NOMO-1 treated with dmso at 0.1 percent for 144 hours (cell line): ENCODE measurements around the gene SMIM36.
"Not testable (repeated sequence)": the region's sequence is repeated elsewhere in the genome, so short reads cannot be mapped to it uniquely, and the experiment has no call there.

Experiments
- DNase-seq: peaks from one replicate; lab custom pipeline; 2025; ENCODE audit not compliant: unreplicated experiment; lab: John Stamatoyannopoulos, UW

SMIM36 gene

GRCh38 chr17:55436224-55437158 lies 74.8 kb downstream of the SMIM36 start:
- DNase-seq = no peak

DNA sequence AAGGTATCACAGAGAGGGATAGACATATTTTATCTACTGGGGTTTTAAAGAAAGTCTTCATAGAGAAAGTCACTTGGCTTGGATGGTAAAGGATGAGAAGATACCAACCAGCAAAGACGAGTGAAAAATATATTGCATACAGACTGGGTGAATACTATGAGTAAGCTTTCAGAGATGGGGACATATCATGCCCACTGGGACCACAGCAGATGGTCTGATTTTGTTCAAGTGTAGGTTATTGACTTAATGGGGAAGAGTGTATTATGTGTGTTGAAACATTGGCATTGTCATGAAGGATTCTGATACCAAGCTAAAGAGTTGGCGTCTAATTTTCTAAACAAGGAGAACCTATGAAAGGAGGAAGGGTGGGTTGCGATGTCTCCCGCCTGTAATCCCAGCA lies 75.8 kb downstream of the SMIM36 start:
- DNase-seq = no peak

- no peak for DNase-seq
Measured at GRCh38 chr17:55434721-55435120, 76.5 kb downstream of the SMIM36 start.

- DNase-seq = peak; percentile 46
Measured at GRCh38 chr17:55433629-55434422, 77.4 kb downstream of the SMIM36 start.

GRCh38 chr17:55433029-55433628 lies 78.1 kb downstream of the SMIM36 start:
- no peak for DNase-seq

GRCh38 chr17:55432358-55433028 lies 78.8 kb downstream of the SMIM36 start:
- DNase-seq = peak; percentile 20

GRCh38 chr17:55431914-55432313 lies 79.3 kb downstream of the SMIM36 start:
- DNase-seq = not testable (repeated sequence)

DNA sequence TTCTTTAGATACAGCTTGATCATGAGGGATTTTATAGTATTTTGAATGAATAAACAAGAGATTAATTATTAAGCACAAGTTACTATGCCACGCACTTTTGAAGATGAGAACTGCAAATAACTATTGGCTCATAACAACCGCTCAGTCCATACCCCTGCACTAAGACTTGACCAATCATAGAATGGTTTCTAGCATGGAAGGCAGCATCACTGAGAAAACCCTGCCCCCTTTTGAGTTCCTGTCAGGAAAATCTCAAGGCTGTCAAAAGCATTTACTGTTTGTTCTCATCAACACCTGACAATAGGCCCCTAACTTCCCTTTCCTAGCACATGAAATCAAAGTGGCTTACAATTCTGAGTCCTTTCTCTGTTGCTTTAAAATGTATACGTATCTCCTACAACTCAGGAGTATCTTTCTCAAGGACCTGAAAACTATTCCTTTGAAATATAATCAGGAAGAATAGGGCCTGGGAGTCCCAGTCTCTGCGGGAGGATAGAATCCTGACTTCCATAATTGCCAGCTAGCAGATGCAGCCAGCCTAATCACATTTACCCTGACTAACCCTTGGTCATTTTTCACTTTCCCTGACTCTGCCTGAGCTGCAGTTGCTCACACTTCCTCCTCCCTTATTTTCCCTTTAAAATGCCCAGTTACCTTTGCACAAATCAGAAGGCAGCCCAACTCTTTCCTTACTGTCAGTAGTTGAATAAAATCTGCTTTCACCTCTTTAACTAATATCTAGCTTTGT lies 80.5 kb downstream of the SMIM36 start:
- no peak for DNase-seq

- DNase-seq = no peak
Measured at GRCh38 chr17:55427587-55427882, 83.7 kb downstream of the SMIM36 start.

GRCh38 chr17:55426851-55427586 lies 84.2 kb downstream of the SMIM36 start:
- no peak for DNase-seq

- no peak for DNase-seq
Measured at GRCh38 chr17:55424893-55425540, 86.2 kb downstream of the SMIM36 start.

- DNase-seq = no peak
Measured at GRCh38 chr17:55423535-55423934, 87.7 kb downstream of the SMIM36 start.

GRCh38 chr17:55422828-55423164 lies 88.5 kb downstream of the SMIM36 start:
- not testable (repeated sequence) for DNase-seq

GRCh38 chr17:55421179-55421934 lies 89.9 kb downstream of the SMIM36 start, which contains the start of gene MMD:
Gene MMD (minus strand): TSS chr17:55421835. CDS start chr17:55421695, 140 bp downstream.
- no peak for DNase-seq

GRCh38 chr17:55420776-55421178 lies 90.5 kb downstream of the SMIM36 start:
- DNase-seq = no peak

DNA sequence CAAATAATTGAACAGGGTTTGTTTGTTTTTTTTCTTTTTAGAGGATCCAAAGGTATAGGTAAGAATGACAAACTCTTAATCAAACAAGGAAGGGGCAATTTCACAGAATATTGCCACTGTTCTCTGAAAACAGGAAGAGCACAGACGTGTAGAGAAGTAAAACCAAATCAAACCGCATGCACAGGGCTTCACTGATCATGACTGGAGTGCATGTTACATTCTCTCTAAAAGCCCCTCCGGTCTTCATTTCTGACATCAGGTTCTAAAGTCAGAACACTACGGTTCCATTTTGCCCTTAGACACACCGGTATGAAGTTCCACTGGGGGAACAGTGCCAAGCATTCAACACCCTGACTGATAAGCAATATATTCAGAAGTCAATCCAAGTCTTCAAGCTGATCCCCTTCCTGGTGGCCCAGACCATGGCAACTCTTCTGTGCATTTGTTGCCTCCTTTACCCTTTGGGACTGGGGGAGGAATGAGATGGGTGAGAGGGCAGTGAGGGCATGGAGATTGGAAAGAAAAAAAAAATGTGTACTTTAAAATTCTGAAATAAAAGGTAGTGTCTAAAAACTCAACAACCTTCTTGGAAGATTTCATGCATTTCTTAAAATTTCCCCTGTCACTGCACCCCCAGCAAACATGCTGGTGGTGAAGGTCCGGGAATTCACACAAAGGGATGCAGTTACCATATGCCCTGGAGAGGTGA lies 91.0 kb downstream of the SMIM36 start:
- DNase-seq = peak; percentile 44

- no peak for DNase-seq
Measured at GRCh38 chr17:55418369-55419268, 92.6 kb downstream of the SMIM36 start.
